Measurements from ENCODE around the gene TBXA2R. TPM values are rescaled to one million over a fixed set of nuclear protein-coding genes. Genes with fewer than 3 reads are reported as not detected.
A peak's percentile ranks its signal among the peaks of the same experiment; 100 is the strongest.

The TBXA2R gene
- total RNA-seq, 2 donors from 2014 or later: 0.32 to 0.37 TPM

GRCh38 chr19:3644351-3645066 lies 37.8 kb upstream of the TBXA2R start:
- H3K4me1 Mint-ChIP-seq: no peaks in the 10 kb centered on the region
- H3K27ac Mint-ChIP-seq: no peak overlapping the region
- H3K36me3 Mint-ChIP-seq (ENCODE audit: low read depth): peaks cover 8% of the 10 kb centered on the region
- no peaks in the 10 kb centered on the region for H3K27me3 Mint-ChIP-seq
- H3K4me3 Mint-ChIP-seq: no peak overlapping the region
- no peaks in the 10 kb centered on the region for H3K9me3 Mint-ChIP-seq
- ATAC-seq (replicated peaks): no peak

- no peak overlapping the region for H3K4me3 Mint-ChIP-seq
- H3K9me3 Mint-ChIP-seq: no peaks in the 10 kb centered on the region
- no peaks in the 10 kb centered on the region for H3K4me1 Mint-ChIP-seq
- H3K27ac Mint-ChIP-seq: no peak overlapping the region
- no peak for ATAC-seq (replicated peaks)
- peaks cover 14% of the 10 kb centered on the region for H3K36me3 Mint-ChIP-seq (ENCODE audit: low read depth)
- no peaks in the 10 kb centered on the region for H3K27me3 Mint-ChIP-seq
Observed at GRCh38 chr19:3643674-3644313, 37.1 kb upstream of the TBXA2R start.

- peak; percentile 18 for ATAC-seq (replicated peaks)
- no peak overlapping the region for H3K4me3 Mint-ChIP-seq
- no peaks in the 10 kb centered on the region for H3K4me1 Mint-ChIP-seq
- H3K27ac Mint-ChIP-seq: no peak overlapping the region
- peaks cover 19% of the 10 kb centered on the region for H3K36me3 Mint-ChIP-seq (ENCODE audit: low read depth)
- no peaks in the 10 kb centered on the region for H3K27me3 Mint-ChIP-seq
- H3K9me3 Mint-ChIP-seq: no peaks in the 10 kb centered on the region
Observed at GRCh38 chr19:3642987-3643673, 36.5 kb upstream of the TBXA2R start.

DNA sequence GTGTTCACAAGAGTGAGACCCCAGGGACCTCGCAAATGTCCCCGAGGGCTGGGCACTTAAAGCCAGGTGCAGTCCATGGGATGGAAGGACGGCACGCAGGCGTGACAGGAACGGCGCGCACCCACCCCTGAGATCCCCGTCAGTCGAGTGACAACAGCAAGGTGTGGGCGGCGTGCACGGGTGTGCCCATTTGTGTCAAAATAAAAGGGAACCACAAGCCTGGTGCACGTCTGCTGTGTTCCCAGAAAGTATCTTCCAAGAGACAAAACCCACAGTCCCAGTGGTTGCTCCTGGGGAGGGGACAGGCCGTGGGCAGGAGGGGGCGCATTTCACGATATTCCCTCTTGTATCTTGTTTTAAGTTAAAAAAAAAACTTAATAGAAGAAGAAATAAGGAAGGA lies 35.6 kb upstream of the TBXA2R start:
- Mint-ChIP-seq H3K9me3 (no peaks in the 10 kb centered on the region), H3K27ac (no peak overlapping the region), H3K4me1 (no peaks in the 10 kb centered on the region), H3K27me3 (no peaks in the 10 kb centered on the region), H3K4me3 (no peak overlapping the region), H3K36me3 (ENCODE audit: low read depth) (peaks cover 19% of the 10 kb centered on the region)
- ATAC-seq (replicated peaks): no peak

DNA sequence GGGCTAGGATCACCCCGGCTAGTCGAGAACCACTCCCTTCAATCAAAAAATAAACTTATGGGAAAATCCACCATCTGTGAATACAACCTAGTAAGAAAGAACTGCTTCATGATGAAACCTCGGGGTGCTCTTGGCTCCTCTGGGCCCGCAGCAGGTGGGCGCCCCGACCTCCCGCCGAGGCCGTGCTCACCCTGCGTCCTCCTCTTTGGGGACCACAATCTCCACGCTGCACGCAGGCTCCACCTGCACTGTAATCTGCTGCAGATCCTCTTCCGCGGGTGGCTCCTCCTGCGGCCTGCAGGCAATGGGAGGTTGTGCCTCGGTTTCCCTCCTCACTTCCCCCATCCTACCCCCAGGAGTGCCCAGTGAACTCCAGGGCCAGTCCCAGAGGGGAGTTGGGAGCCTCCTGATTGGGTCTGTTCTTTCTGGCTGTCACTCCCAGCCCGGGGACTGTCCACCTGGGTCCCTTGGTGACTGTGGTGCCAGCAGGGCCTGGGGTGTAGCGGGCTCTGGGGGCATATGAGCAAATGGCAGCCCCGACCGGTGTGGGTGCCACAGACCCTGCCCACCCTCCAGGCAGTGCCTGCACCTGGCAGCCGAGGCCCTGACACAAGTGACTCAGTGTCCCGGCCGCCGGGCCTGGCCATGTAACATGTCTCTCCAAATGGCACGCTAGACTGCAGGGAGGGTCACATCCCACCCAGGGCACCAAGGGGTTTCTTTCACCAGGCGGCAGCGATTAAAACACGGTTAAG lies 35.0 kb upstream of the TBXA2R start:
- H3K9me3 Mint-ChIP-seq: no peaks in the 10 kb centered on the region
- H3K4me1 Mint-ChIP-seq: no peaks in the 10 kb centered on the region
- no peak for ATAC-seq (replicated peaks)
- H3K36me3 Mint-ChIP-seq (ENCODE audit: low read depth): peaks cover 19% of the 10 kb centered on the region
- H3K4me3 Mint-ChIP-seq: no peak overlapping the region
- H3K27me3 Mint-ChIP-seq: no peaks in the 10 kb centered on the region
- H3K27ac Mint-ChIP-seq: no peak overlapping the region

GRCh38 chr19:3639479-3639878 lies 32.8 kb upstream of the TBXA2R start:
- H3K27me3 Mint-ChIP-seq: no peaks in the 10 kb centered on the region
- ATAC-seq (replicated peaks): no peak
- peaks cover 19% of the 10 kb centered on the region for H3K36me3 Mint-ChIP-seq (ENCODE audit: low read depth)
- no peak overlapping the region for H3K27ac Mint-ChIP-seq
- H3K9me3 Mint-ChIP-seq: no peaks in the 10 kb centered on the region
- H3K4me3 Mint-ChIP-seq: no peak overlapping the region
- no peaks in the 10 kb centered on the region for H3K4me1 Mint-ChIP-seq

GRCh38 chr19:3638208-3639193 lies 31.8 kb upstream of the TBXA2R start:
- no peak for ATAC-seq (replicated peaks)
- H3K27ac Mint-ChIP-seq: no peak overlapping the region
- no peaks in the 10 kb centered on the region for H3K4me1 Mint-ChIP-seq
- no peak overlapping the region for H3K4me3 Mint-ChIP-seq
- no peaks in the 10 kb centered on the region for H3K9me3 Mint-ChIP-seq
- no peaks in the 10 kb centered on the region for H3K27me3 Mint-ChIP-seq
- H3K36me3 Mint-ChIP-seq (ENCODE audit: low read depth): peaks cover 19% of the 10 kb centered on the region

GRCh38 chr19:3637621-3638020 lies 30.9 kb upstream of the TBXA2R start:
- no peaks in the 10 kb centered on the region for H3K9me3 Mint-ChIP-seq
- no peaks in the 10 kb centered on the region for H3K4me1 Mint-ChIP-seq
- no peak overlapping the region for H3K4me3 Mint-ChIP-seq
- H3K27me3 Mint-ChIP-seq: no peaks in the 10 kb centered on the region
- no peak for ATAC-seq (replicated peaks)
- peaks cover 19% of the 10 kb centered on the region for H3K36me3 Mint-ChIP-seq (ENCODE audit: low read depth)
- H3K27ac Mint-ChIP-seq: no peak overlapping the region

DNA sequence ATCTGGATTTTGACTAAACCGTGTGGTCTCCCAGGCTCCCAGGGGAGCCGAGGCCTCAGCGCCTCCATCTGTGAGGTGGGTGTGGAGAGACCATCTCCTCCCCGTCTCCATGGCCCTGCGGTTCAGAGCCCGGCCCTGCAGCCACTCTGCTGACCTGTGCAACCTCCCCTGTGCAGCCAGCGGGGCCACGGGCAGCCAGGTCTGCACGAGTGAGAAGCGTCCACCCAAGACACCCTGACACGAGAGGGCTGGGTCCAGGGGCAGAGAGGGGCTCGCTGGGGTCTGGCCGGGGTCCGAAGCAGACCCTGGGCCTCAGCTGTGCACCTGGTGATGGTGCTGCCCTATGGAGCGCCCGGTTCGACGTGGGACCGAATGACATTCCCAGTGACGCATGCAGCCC lies 30.3 kb upstream of the TBXA2R start:
- ATAC-seq (replicated peaks): no peak
- Mint-ChIP-seq H3K9me3 (no peaks in the 10 kb centered on the region), H3K27me3 (no peaks in the 10 kb centered on the region), H3K4me3 (no peak overlapping the region), H3K36me3 (ENCODE audit: low read depth) (peaks cover 19% of the 10 kb centered on the region), H3K4me1 (no peaks in the 10 kb centered on the region), H3K27ac (no peak overlapping the region)

- no peaks in the 10 kb centered on the region for H3K27me3 Mint-ChIP-seq
- no peak for ATAC-seq (replicated peaks)
Observed at GRCh38 chr19:3636506-3636905, 29.8 kb upstream of the TBXA2R start.

GRCh38 chr19:3634496-3635045 lies 27.9 kb upstream of the TBXA2R start:
- Mint-ChIP-seq H3K27ac (peak overlapping the region; percentile 52), H3K27me3 (no peaks in the 10 kb centered on the region), H3K4me3 (no peak overlapping the region), H3K36me3 (ENCODE audit: low read depth) (peaks cover 12% of the 10 kb centered on the region), H3K9me3 (no peaks in the 10 kb centered on the region), H3K4me1 (no peaks in the 10 kb centered on the region)
- no peak for ATAC-seq (replicated peaks)

More at GRCh38 chr19:3636506-3636905, 29.8 kb upstream of the TBXA2R start:
- H3K4me1 Mint-ChIP-seq: no peaks in the 10 kb centered on the region
- H3K4me3 Mint-ChIP-seq: no peak overlapping the region
- peaks cover 19% of the 10 kb centered on the region for H3K36me3 Mint-ChIP-seq (ENCODE audit: low read depth)
- no peak overlapping the region for H3K27ac Mint-ChIP-seq
- H3K9me3 Mint-ChIP-seq: no peaks in the 10 kb centered on the region

- Mint-ChIP-seq H3K27me3 (no peaks in the 10 kb centered on the region), H3K4me3 (no peak overlapping the region), H3K27ac (no peak overlapping the region), H3K4me1 (no peaks in the 10 kb centered on the region), H3K36me3 (ENCODE audit: low read depth) (peaks cover 3% of the 10 kb centered on the region), H3K9me3 (no peaks in the 10 kb centered on the region)
- ATAC-seq (replicated peaks): no peak
Observed at GRCh38 chr19:3633559-3633988, 26.9 kb upstream of the TBXA2R start.

GRCh38 chr19:3632739-3633558 lies 26.3 kb upstream of the TBXA2R start:
- ATAC-seq (replicated peaks): no peak
- Mint-ChIP-seq H3K27me3 (no peaks in the 10 kb centered on the region), H3K4me3 (no peak overlapping the region), H3K36me3 (ENCODE audit: low read depth) (no peaks in the 10 kb centered on the region), H3K4me1 (no peaks in the 10 kb centered on the region), H3K9me3 (no peaks in the 10 kb centered on the region), H3K27ac (no peak overlapping the region)

All from activated T-helper 17 cell treated with anti-CD3 and anti-CD28 coated beads, Interleukin-2, amount 50 U/mL, for 72 hours (primary cell).